HT1080 (cell line): ENCODE measurements around the gene POTEJ. TPM values are rescaled to one million over a fixed set of nuclear protein-coding genes. Genes with fewer than 3 reads are reported as not detected.
"Not testable (repeated sequence)": the region's sequence is repeated elsewhere in the genome, so short reads cannot be mapped to it uniquely, and the experiment has no call there.

Experiments
- DNase-seq: peaks from one replicate; pipeline ENCODE4 v3.0.0-alpha.2; 2015; ENCODE audit warnings: low read depth
- polyA plus RNA-seq, 2 experiments: library from polyadenylated mRNA; depleted of rRNA; stranded (reverse); fragments of >200 nt; gene quantifications; 2 replicates each; pipeline ENCODE4 v1.2.3, GENCODE V29; 2015
- total RNA-seq: library from RNA; depleted of rRNA; stranded (reverse); fragments of >200 nt; shearing (Covaris generic); gene quantifications from 2 replicates; pipeline ENCODE4 v1.2.3, GENCODE V29; 2014; rRNA removed

POTEJ gene
- total RNA-seq, result not detected in 2 replicates
- not detected in 2 replicates for polyA plus RNA-seq (2015; cell fraction: cytosol; rRNA removed)
- not detected in 2 replicates for polyA plus RNA-seq (2015; cell fraction: nucleus; rRNA removed)

- DNase-seq, result not testable (repeated sequence)
Observed at GRCh38 chr2:130611140-130611539, at the start of gene POTEJ. Gene POTEJ, plus strand, starts transcription at chr2:130611440. Its CDS starts 93 bp downstream, at chr2:130611533.

DNA sequence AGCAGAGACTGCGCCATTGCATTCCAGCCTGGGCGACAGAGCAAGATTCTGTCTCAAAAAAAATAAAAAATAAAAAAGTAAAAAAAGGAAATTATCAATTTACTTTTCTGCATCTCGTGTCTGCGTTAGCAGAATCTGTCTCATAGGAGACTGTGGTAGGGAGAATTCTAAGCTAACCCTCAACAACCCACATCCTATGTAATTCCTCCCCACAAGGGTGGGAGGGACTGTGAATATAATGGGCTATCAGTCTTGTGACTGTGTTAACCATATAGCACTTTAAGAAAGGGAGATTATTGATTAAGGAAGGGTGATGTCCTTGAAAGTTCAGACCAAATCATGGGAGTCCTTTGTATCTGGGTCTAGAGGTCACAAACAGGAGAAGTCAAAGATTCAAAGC lies 45.1 kb upstream of the POTEJ start:
- DNase-seq, result not testable (repeated sequence)

DNA sequence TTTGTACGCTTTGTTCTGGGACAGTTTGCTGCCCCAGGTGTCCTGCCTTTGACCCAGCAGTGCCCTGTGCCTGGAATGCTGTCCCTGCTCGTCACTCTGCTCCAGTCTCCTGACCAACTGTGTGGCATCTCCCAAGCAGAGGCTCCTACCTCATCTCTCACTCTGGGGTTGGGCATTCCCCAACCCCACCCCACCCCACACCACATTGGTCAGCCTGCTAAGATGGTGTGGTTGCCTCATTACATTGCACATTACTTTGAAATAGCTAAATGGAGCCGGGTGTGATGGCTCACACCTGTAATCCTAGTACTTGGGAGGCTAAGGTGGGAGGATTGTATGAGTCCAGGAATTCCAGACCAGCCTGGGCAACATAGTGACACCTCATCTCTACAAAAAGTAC lies 39.3 kb upstream of the POTEJ start:
- not testable (repeated sequence) for DNase-seq

DNA sequence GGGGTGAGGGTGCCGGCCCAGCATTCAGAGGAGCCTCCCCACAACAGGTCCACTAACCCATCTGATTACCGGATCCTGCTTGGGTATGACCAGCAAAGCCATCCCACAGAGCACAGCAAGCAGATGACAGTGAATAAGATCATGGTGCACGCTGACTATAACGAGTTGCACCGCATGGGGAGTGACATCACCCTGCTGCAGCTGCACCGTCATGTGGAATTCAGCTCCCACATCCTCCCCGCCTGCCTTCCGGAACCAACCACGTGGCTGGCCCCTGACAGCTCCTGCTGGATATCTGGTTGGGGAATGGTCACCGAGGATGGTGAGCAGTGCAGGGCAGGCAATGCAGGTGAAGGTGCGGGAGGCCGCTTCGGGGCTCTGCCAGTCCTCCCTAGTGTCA lies 37.0 kb upstream of the POTEJ start:
- not testable (repeated sequence) for DNase-seq

DNA sequence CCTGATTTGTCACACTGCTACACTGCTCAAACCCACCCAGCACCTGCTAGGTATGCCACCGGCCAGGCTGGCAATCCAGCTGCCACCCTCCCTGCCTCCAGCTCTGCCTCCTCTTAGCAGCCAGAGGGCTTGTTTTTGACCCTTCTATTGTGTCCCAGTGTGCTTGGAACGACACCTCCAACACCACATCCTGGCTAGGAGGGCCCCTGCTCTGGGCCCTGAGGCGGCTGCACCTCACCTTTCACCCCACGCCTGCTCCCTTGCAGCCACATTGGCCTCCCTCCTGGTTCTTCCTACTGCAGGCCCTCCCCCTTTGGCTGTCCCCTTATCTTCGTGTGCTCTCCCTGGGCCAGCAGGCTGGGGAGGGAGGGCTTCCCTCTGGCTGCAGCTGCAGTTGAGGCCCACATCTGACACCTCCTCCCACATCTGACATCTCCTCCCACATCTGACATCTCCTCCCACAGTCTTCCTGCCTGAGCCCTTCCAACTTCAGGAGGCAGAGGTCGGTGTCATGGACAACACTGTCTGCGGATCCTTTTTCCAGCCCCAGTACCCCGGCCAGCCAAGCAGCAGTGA lies 34.9 kb upstream of the POTEJ start:
- not testable (repeated sequence) for DNase-seq

DNA sequence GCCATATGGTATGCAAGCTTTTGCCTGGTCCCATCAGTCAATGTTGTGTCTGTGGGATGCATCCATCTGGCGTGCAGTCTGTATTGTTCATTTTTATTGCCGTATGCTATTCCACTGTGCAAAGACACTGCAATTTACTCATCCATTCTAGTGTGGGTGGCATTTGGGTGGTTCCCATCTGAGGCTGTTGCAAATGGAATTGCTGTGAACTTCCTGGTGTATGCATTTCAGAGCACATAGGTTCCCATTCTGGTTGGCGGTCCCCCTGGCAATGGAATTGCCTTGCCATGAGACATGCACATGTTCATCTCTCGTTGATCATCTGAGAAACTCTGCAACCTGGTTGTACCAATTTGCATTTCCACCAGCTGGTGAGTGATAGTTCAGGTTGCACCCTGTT lies 33.7 kb upstream of the POTEJ start:
- not testable (repeated sequence) for DNase-seq

DNA sequence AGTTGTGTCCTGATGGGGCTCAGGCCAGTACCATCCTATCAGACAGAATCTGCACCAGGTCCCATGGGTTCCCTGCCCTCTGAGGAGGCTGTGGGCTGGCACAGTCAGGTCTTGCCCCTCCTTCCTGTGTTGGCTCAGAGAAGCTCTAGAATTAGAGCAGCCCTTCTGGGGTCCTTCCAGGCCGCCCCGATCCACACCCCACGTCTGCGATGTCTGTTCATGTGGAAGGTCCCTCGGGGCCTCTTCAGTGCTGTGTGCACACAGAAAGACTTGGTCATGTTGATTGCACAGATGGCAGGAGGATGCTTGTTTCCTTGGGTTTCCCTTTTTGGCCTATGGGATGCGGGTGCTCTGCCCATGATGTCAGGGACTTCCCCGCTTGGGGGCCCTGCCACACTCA lies 32.1 kb upstream of the POTEJ start:
- DNase-seq, result not testable (repeated sequence)

GRCh38 chr2:130581491-130581890 lies 29.7 kb upstream of the POTEJ start:
- not testable (repeated sequence) for DNase-seq

GRCh38 chr2:130582970-130583369 lies 28.3 kb upstream of the POTEJ start:
- DNase-seq, result not testable (repeated sequence)

- not testable (repeated sequence) for DNase-seq
Observed at GRCh38 chr2:130583582-130583981, 27.7 kb upstream of the POTEJ start.

DNA sequence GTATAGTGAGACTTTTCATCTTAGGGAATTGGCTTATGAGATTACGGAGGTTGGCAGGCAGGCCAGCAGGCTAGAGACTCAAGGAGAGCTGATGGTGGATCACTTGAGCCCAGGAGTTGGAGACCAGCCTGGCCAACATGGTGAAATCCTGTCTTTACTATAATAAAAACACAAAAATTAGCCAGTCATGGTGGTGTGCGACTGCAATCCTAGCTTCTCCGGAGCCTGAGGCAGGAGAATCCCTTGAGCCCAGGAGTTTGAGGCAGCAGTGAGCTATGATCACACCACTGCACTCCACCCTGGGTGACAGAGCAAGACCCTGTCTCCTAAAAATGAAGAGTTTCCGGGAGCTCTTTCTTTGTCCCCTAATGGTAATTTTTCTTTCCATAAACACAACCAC lies 26.5 kb upstream of the POTEJ start:
- not testable (repeated sequence) for DNase-seq

- not testable (repeated sequence) for DNase-seq
Observed at GRCh38 chr2:130588688-130589458, 22.4 kb upstream of the POTEJ start.

GRCh38 chr2:130590170-130590841 lies 20.9 kb upstream of the POTEJ start:
- DNase-seq, result not testable (repeated sequence)

DNA sequence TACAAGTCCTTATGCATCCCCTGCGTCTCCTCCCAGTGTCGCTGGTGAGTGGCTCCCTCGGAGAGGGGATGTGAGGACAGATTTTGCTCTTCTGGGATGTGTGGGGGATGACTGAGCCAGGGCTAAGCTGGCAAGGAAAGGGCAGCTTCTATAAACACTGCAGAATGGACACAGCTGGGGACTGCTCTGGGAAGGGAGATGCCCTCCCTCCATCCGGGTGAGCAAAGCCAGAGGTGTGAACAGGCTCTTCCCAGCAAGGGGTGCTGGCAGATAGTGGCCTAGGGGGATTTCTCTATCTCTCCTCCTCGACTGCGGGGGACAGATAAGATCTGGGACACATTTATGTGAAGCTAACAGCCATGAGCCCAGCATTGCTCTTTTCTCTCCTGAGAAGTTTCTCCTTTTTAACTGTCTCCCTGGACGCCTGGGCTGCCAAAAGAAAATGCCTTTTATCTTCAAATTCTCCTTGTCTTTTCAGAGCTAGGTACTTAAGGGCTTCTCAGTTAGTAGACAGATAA lies 20.3 kb upstream of the POTEJ start:
- not testable (repeated sequence) for DNase-seq

DNA sequence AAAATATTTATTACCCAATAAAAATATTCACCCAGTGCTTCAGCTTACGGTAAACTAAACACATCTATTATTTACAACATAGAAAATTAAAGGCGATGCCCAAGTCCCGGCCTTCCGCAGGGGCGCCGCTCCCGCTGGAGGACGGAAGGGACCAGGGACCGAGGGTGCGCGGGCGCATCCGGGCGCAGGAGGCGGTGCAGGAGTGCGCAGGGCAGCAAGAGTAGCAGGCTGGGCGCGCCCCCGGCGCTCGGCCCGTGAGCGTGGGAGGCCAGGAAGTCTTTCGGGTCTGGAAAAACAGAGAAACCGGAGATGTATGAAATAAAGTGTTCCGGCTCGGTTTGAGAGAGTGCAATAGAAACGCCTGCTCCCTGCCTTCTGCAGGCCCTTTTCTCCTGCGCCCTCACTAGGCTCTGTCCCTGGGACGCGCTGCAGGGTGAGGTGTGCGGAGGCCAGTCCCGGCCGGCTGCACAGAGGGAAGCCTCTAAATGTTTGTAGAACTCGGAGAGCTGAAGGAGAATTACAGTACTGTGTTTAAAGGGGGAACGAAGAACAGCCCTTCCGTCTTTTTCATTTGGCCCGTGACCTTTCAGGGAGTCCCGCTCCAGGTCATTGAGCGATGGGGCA lies 18.3 kb upstream of the POTEJ start:
- DNase-seq, result not testable (repeated sequence)

GRCh38 chr2:130594011-130594410 lies 17.2 kb upstream of the POTEJ start:
- DNase-seq, result not testable (repeated sequence)

DNA sequence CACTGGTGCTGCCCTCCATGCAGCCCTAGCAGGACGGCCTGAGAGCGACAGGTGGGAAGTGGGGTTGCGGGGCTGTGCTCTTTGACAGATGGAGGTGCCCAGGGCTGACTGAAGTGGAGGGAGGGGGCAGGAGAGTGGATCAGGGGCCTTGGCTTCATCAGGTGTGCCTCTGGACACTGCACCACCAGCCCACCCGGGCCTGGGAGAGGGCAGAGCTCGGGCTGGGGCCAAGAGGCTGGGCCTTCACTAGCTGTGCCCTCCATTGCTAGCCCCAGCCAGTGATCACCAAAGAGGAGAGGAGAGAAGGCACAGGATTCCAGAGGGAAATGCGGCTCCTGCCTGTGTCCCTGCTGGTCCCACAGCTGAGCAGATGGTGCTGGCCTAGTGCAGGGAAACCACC lies 14.5 kb upstream of the POTEJ start:
- not testable (repeated sequence) for DNase-seq

- DNase-seq, result not testable (repeated sequence)
Observed at GRCh38 chr2:130597994-130598393, 13.2 kb upstream of the POTEJ start.

GRCh38 chr2:130598463-130598862 lies 12.8 kb upstream of the POTEJ start:
- DNase-seq, result not testable (repeated sequence)

- not testable (repeated sequence) for DNase-seq
Observed at GRCh38 chr2:130599393-130599792, 11.8 kb upstream of the POTEJ start, which contains the start of gene CFC1. Gene CFC1, minus strand, starts transcription at chr2:130599575. Its CDS starts 288 bp downstream, at chr2:130599287.

- DNase-seq, result not testable (repeated sequence)
Observed at GRCh38 chr2:130599926-130600325, 11.3 kb upstream of the POTEJ start.
